Stomach (tissue), 19 donors: ENCODE results near the gene CTBP1. TPM values are rescaled to one million over a fixed set of nuclear protein-coding genes. Genes with fewer than 3 reads are reported as not detected.
A peak's percentile ranks its signal among the peaks of the same experiment; 100 is the strongest.

Source experiments
- DNase-seq, 2 donors: peaks; one replicate each; pipeline versions ENCODE4 v3.0.0 to v3.0.0-alpha.2; 2013 to 2019
- H3K27ac ChIP-seq, 5 donors: fragments of 200-600 bp in 4 of 5; sonication (generic) in 4 of 5; one replicate each; pipeline ENCODE4 v1.5.1; 2013 to 2019; ENCODE audit warnings: mild to moderate bottlenecking in 1 of 5, moderate library complexity in 1 of 5
- H3K27me3 ChIP-seq, 3 donors: fragments of 200-600 bp; sonication (generic); one replicate each; pipeline ENCODE4 v1.5.1; 2017 to 2019; ENCODE audit warnings: mixed run types in 1 of 3
- H3K36me3 ChIP-seq, 4 donors: fragments of 200-600 bp; sonication (generic); 1 replicate in 3 of 4; 2 replicates in 1 of 4; pipeline ENCODE4 v1.5.1; 2016 to 2019
- H3K4me1 ChIP-seq, 4 donors: fragments of 200-600 bp; sonication (generic); one replicate each; pipeline ENCODE4 v1.5.1; 2016 to 2019
- H3K4me3 ChIP-seq, 4 donors: fragments of 200-600 bp; sonication (generic) in 3 of 4; one replicate each; pipeline ENCODE4 v1.5.1; 2016 to 2019; ENCODE audit warnings: mild to moderate bottlenecking in 1 of 4
- H3K9me3 ChIP-seq, 4 donors: fragments of 200-600 bp; sonication (generic); one replicate each; pipeline ENCODE4 v1.5.1; 2016 to 2019
- CTCF ChIP-seq, 7 experiments: fragments of 450-650 bp in 4 of 7; fragments of 200-600 bp in 3 of 7; sonication (generic) in 3 of 7; IDR thresholded peaks; one replicate each; pipeline ENCODE4 v1.5.1; 2016 to 2019; ENCODE audit warnings: antibody characterized with exemption in 7 of 7, control low read depth in 2 of 7, mild to moderate bottlenecking in 1 of 7
- EP300 ChIP-seq: sonication (generic); formaldehyde crosslinking; IDR thresholded peaks from one replicate; pipeline ENCODE4 v1.6.1; 2017; ENCODE audit warnings: antibody characterized with exemption
- POLR2A ChIP-seq, 4 donors: fragments of 450-650 bp; IDR thresholded peaks; one replicate each; pipeline ENCODE4 v1.6.1; 2016; ENCODE audit warnings: antibody characterized with exemption in 4 of 4, control low read depth in 2 of 4, mild to moderate bottlenecking in 1 of 4, moderate library complexity in 1 of 4
- POLR2AphosphoS5 ChIP-seq, 3 donors: sonication (generic); formaldehyde crosslinking; IDR thresholded peaks; one replicate each; pipeline ENCODE4 v1.6.1; 2016; ENCODE audit warnings: antibody characterized with exemption in 3 of 3
- WGBS, 5 donors: extraction: QIAGEN DNeasy Blood & Tissue Kit in 3 of 5; methylation state at CpG; one replicate each; pipeline versions ENCODE4 v1.1.5 to v1.1.7; 2013 to 2018; 5-methylcytosine and 5-hydroxymethylcytosine counted together
- intact Hi-C: fragments of 100-400 bp; cut with DNase I; formaldehyde crosslinking; loops from one replicate; pipeline ENCODE4 v1.15.1; 2023; ENCODE audit warnings: low total_unique reads
- long read RNA-seq, 10 donors: transcript quantifications; one replicate each; lab custom pipeline, GENCODE V29; 2026
- polyA plus RNA-seq, 3 donors: library from polyadenylated mRNA; stranded (reverse); fragments of 200-250 nt; gene quantifications; one replicate each; pipeline ENCODE4 v1.2.3, GENCODE V29; 2013
- total RNA-seq, 5 donors: library from RNA; depleted of rRNA; stranded (reverse); fragments of >200 nt; gene quantifications; one replicate each; pipeline versions ENCODE4 v1.1.0 to v1.2.3, GENCODE V29; 2014 to 2016
- donor health status: healthy with polysubstance abuse.
- donor health status: Bipolar disorder and iron deficiency.
- donor health status: healthy.

CTBP1 gene
- 100 to 1,000 TPM in 3 of 5 donors, 10 to 100 TPM in 2; 85.0 to 415 (median 227) TPM for total RNA-seq
- polyA plus RNA-seq, result 10 to 100 TPM; 72.7 to 90.4 (median 83.5) TPM
- long read RNA-seq, donor 1, full-length matches to known transcripts, result 5 of 5 reads
- long read RNA-seq, donor 1, partial matches to known transcripts, result 0 of 5 reads
- long read RNA-seq, donor 1, other reads (novel, unspliced or antisense), result 0 of 5 reads
- long read RNA-seq, donor 2, transcript CTBP1-203 (10 exons, 2,467 nt), result major isoform, 9 of 13 reads
- long read RNA-seq, donor 2, partial matches to known transcripts, result 0 of 13 reads
- long read RNA-seq, donor 2, other reads (novel, unspliced or antisense), result 0 of 13 reads
- long read RNA-seq, donor 3, partial matches to known transcripts, result 0 of 2 reads
- long read RNA-seq, donor 3, other reads (novel, unspliced or antisense), result 0 of 2 reads
- long read RNA-seq, donor 4, result 0 reads
- long read RNA-seq, donor 5, transcript CTBP1-203 (10 exons, 2,467 nt), result major isoform, 9 of 15 reads
- long read RNA-seq, donor 5, partial matches to known transcripts, result 0 of 15 reads
- long read RNA-seq, donor 5, other reads (novel, unspliced or antisense), result 0 of 15 reads
- long read RNA-seq, donor 6, result 0 reads
- long read RNA-seq, donor 7, transcript CTBP1-201 (9 exons, 2,297 nt), result minor isoform, 8 of 30 reads
- long read RNA-seq, donor 7, transcript CTBP1-203 (10 exons, 2,467 nt), result major isoform, 13 of 30 reads
- long read RNA-seq, donor 7, partial matches to known transcripts, result 0 of 30 reads
- long read RNA-seq, donor 7, other reads (novel, unspliced or antisense), result 7 of 30 reads
- long read RNA-seq, donor 8, transcript CTBP1-203 (10 exons, 2,467 nt), result major isoform, 10 of 16 reads
- long read RNA-seq, donor 8, partial matches to known transcripts, result 0 of 16 reads
- long read RNA-seq, donor 8, other reads (novel, unspliced or antisense), result 0 of 16 reads
- long read RNA-seq, donor 9, partial matches to known transcripts, result 0 of 4 reads
- long read RNA-seq, donor 9, other reads (novel, unspliced or antisense), result 0 of 4 reads
- long read RNA-seq, donor 10, partial matches to known transcripts, result 0 of 3 reads
- long read RNA-seq, donor 10, other reads (novel, unspliced or antisense), result 0 of 3 reads

- WGBS, 5 donors, result 0 to 2% (median 0%) methylated on average over 9 to 161 of the region's 163 CpGs; no CpG with 5 or more reads in 1 of the 5 donors
- Histone ChIP-seq H3K27ac (peak within 1 kb of the TSS; percentile 97 to 98 (median 97)), H3K36me3 (peaks cover 0 to 8% (median 3%) of the 10 kb centered on the region in 4 donors), H3K4me3 (peak within 1 kb of the TSS; percentile 74 to 96 (median 85)), H3K9me3 (no peaks in the 10 kb centered on the region), H3K27me3 (no peaks in the 10 kb centered on the region), H3K4me1 (peaks cover 53 to 68% (median 59%) of the 10 kb centered on the region in 4 donors)
- intact Hi-C loops, result no loop called here
- DNase-seq, result peak; percentile 79 to 96
- no peak for TF ChIP-seq POLR2A (IDR thresholded peaks at IDR 0.05)
- TF ChIP-seq POLR2AphosphoS5 (IDR thresholded peaks at IDR 0.05), result peak in 2 of 3 donors; percentile 39 to 49
Measured at GRCh38 chr4:1248245-1249147, at the start of gene CTBP1. TSS of gene CTBP1 (minus strand) at chr4:1249130. CDS start at chr4:1241331, 7,799 bp downstream.

GRCh38 chr4:1298461-1298860 is 49.5 kb upstream of the CTBP1 start:
- WGBS, 5 donors, result 94 to 96% (median 95%) methylated on average over 7 of the region's 7 CpGs
- Histone ChIP-seq H3K27ac (no peak overlapping the region), H3K9me3 (no peaks in the 10 kb centered on the region), H3K4me3 (no peak overlapping the region), H3K4me1 (peaks cover 18 to 79% (median 46%) of the 10 kb centered on the region in 4 donors), H3K27me3 (no peaks in the 10 kb centered on the region), H3K36me3 (peaks cover 9 to 53% (median 50%) of the 10 kb centered on the region in 4 donors)
- TF ChIP-seq CTCF (IDR thresholded peaks at IDR 0.05) (no peak), POLR2A (IDR thresholded peaks at IDR 0.05) (no peak), POLR2AphosphoS5 (IDR thresholded peaks at IDR 0.05) (no peak), EP300 (no peak)
- intact Hi-C loops, result no loop called here
- DNase-seq, result no peak

DNA sequence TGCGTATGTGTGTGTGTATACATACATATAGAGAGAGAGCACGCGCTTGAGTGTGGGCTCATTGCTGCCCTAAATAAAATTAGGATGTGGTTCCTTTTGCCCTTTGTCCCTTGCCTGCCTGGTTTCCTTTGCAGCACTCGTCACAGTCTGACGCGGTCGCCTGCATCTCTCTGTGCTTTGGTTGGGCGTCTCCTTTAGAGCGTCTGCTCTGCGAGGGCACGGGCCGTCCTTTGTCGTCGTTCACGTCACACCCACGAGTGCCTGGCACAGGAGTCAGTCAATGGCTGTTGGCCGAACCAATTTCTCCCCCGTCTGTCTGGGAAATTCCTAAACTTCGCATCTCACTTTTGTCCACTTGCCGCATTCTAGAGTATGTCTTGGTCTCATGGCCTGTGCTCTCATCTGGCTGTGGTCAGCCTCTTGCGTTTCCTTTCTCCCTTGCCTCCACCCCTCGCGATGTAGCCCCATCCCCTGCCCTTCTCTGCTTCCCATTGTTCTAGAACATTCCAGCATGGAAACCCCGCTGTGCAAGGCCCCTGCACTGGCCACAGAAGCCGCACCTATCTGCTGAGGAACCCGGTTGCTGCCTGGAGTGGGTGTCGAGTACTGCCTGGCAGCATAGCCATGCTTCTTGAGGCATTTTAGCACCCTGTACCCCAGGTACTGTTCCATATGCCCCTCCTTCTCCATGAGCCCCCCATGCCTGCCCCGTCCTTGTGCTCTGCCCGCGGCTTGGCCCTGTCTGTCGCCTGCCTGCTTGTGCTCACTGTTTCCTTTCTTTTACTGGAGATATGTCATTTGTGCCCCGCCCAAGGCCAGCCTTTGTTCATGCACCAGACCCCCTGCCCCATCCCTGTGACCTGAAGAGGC is 48.8 kb upstream of the CTBP1 start:
- intact Hi-C loops, result no loop called here
- no peak for DNase-seq
- 76 to 90% (median 88%) methylated on average over 32 of the region's 32 CpGs for WGBS, 5 donors
- Histone ChIP-seq H3K27ac (no peak overlapping the region), H3K36me3 (peaks cover 9 to 53% (median 50%) of the 10 kb centered on the region in 4 donors), H3K27me3 (no peaks in the 10 kb centered on the region), H3K4me1 (peaks cover 22 to 87% (median 53%) of the 10 kb centered on the region in 4 donors), H3K4me3 (no peak overlapping the region), H3K9me3 (no peaks in the 10 kb centered on the region)
- TF ChIP-seq POLR2AphosphoS5 (IDR thresholded peaks at IDR 0.05) (no peak), CTCF (IDR thresholded peaks at IDR 0.05) (no peak), EP300 (no peak), POLR2A (IDR thresholded peaks at IDR 0.05) (no peak)
